ENCODE results near the gene STON1.
"Not testable (repeated sequence)": the region's sequence is repeated elsewhere in the genome, so short reads cannot be mapped to it uniquely, and the experiment has no call there.

The STON1 gene

GRCh38 chr2:48511849-48512470 is 18.0 kb upstream of the STON1 start:
- DNase-seq (ENCODE audit: low read depth): no peak
- H3K4me3 ChIP-seq (ENCODE audit: low read length): no peak overlapping the region
- no peak for TF ChIP-seq CTCF (conservative IDR thresholded peaks at IDR 0.05; ENCODE audit: low read depth, low read length)

GRCh38 chr2:48512571-48512970 is 17.4 kb upstream of the STON1 start:
- no peak overlapping the region for H3K4me3 ChIP-seq (ENCODE audit: low read length)
- no peak for DNase-seq (ENCODE audit: low read depth)
- TF ChIP-seq CTCF (conservative IDR thresholded peaks at IDR 0.05; ENCODE audit: low read depth, low read length): no peak

GRCh38 chr2:48514348-48515003 is 15.5 kb upstream of the STON1 start:
- DNase-seq (ENCODE audit: low read depth): no peak
- no peak overlapping the region for H3K4me3 ChIP-seq (ENCODE audit: low read length)
- TF ChIP-seq CTCF (conservative IDR thresholded peaks at IDR 0.05; ENCODE audit: low read depth, low read length): no peak

- no peak overlapping the region for H3K4me3 ChIP-seq (ENCODE audit: low read length)
- DNase-seq (ENCODE audit: low read depth): peak; percentile 66
- TF ChIP-seq CTCF (conservative IDR thresholded peaks at IDR 0.05; ENCODE audit: low read depth, low read length): no peak
These were observed 14.4 kb upstream of the STON1 start for GRCh38 chr2:48515513-48515985.

- DNase-seq (ENCODE audit: low read depth): no peak
- no peak for TF ChIP-seq CTCF (conservative IDR thresholded peaks at IDR 0.05; ENCODE audit: low read depth, low read length)
- no peak overlapping the region for H3K4me3 ChIP-seq (ENCODE audit: low read length)
These were observed 10.4 kb upstream of the STON1 start for GRCh38 chr2:48519593-48519992.

GRCh38 chr2:48524756-48525155 is 5.2 kb upstream of the STON1 start:
- H3K4me3 ChIP-seq (ENCODE audit: low read length); DNase-seq (ENCODE audit: low read depth): not testable (repeated sequence)

- DNase-seq (ENCODE audit: low read depth): no peak
- no peak for TF ChIP-seq CTCF (conservative IDR thresholded peaks at IDR 0.05; ENCODE audit: low read depth, low read length)
- no peak overlapping the region for H3K4me3 ChIP-seq (ENCODE audit: low read length)
These were observed 4.5 kb upstream of the STON1 start for GRCh38 chr2:48525269-48525943.
